Right forelimb (tissue), 1 donor: Measurements from ENCODE around the gene TPST1.
"Not testable (repeated sequence)": the region's sequence is repeated elsewhere in the genome, so short reads cannot be mapped to it uniquely, and the experiment has no call there.

Source experiments
- DNase-seq: peaks from one replicate; pipeline ENCODE4 v3.0.0-alpha.2; 2018

The TPST1 gene

GRCh38 chr7:66395128-66395571, 190.0 kb downstream of the TPST1 start:
- not testable (repeated sequence) for DNase-seq

GRCh38 chr7:66396052-66396451, 190.9 kb downstream of the TPST1 start:
- not testable (repeated sequence) for DNase-seq

GRCh38 chr7:66398841-66399240, 193.7 kb downstream of the TPST1 start:
- DNase-seq: not testable (repeated sequence)

- DNase-seq: no peak
Measured at GRCh38 chr7:66399566-66399965, 194.4 kb downstream of the TPST1 start.

GRCh38 chr7:66400400-66400799, 195.3 kb downstream of the TPST1 start:
- no peak for DNase-seq

- not testable (repeated sequence) for DNase-seq
Measured at GRCh38 chr7:66401126-66401525, 196.0 kb downstream of the TPST1 start.

GRCh38 chr7:66401932-66402331, 196.8 kb downstream of the TPST1 start:
- not testable (repeated sequence) for DNase-seq

- no peak for DNase-seq
Measured at GRCh38 chr7:66403564-66403963, 198.4 kb downstream of the TPST1 start.

- no peak for DNase-seq
Measured at GRCh38 chr7:66409493-66409892, 204.4 kb downstream of the TPST1 start.
